OCI-LY3 (cell line): ENCODE measurements around the gene THRA.

Experiments used
- H2AFZ ChIP-seq: fragments of 200-600, 300-600 bp; shearing (Covaris generic); 2 replicates; pipeline ENCODE4 v1.6.0; 2014; ENCODE audit warnings: antibody characterized with exemption, low read depth, low read length
- H3K27ac ChIP-seq: fragments of 200-600, 300-600 bp; sonication (generic); 2 replicates; pipeline ENCODE4 v1.5.1; 2014; ENCODE audit warnings: mild to moderate bottlenecking, low read length, moderate library complexity, mixed read lengths
- H3K27me3 ChIP-seq: fragments of 200-600, 300-600 bp; sonication (generic); 2 replicates; pipeline ENCODE4 v1.6.1; 2014; ENCODE audit warnings: low read depth, low read length, mixed read lengths
- H3K36me3 ChIP-seq: fragments of 200-600, 300-600 bp; sonication (generic); replicated peaks from 2 replicates; pipeline ENCODE3; 2014; ENCODE audit warnings: low read depth, low read length, mixed read lengths
- H3K4me1 ChIP-seq: fragments of 300-600, 200-600 bp; sonication (generic); 2 replicates; pipeline ENCODE4 v1.6.1; 2014; ENCODE audit warnings: low read length, mixed read lengths
- H3K4me2 ChIP-seq: fragments of 200-600, 300-600 bp; sonication (generic); 2 replicates; pipeline ENCODE4 v1.6.1; 2014; ENCODE audit warnings: low read length, mixed read lengths
- H3K4me3 ChIP-seq: fragments of 300-600, 200-600 bp; sonication (generic); 2 replicates; pipeline ENCODE4 v1.5.1; 2014; ENCODE audit warnings: antibody characterized with exemption, mild to moderate bottlenecking, low read length, moderate library complexity
- H3K79me2 ChIP-seq: fragments of 300-600, 200-600 bp; shearing (Covaris generic); 2 replicates; pipeline ENCODE4 v1.6.1; 2014; ENCODE audit warnings: mild to moderate bottlenecking, low read length, mixed read lengths
- H3K9ac ChIP-seq: fragments of 300-600, 200-600 bp; shearing (Covaris generic); 2 replicates; pipeline ENCODE4 v1.6.0; 2014; ENCODE audit warnings: mild to moderate bottlenecking, low read length, moderate library complexity
- H3K9me3 ChIP-seq: fragments of 200-600, 300-600 bp; shearing (Covaris generic); 2 replicates; pipeline ENCODE4 v1.6.1; 2014; ENCODE audit warnings: low read length, mixed read lengths; ENCODE audit not compliant: insufficient read depth
- H4K20me1 ChIP-seq: fragments of 200-600, 300-600 bp; sonication (generic); 2 replicates; pipeline ENCODE4 v1.6.1; 2016; ENCODE audit warnings: low read length, mixed read lengths; ENCODE audit not compliant: insufficient read depth
- EZH2phosphoT487 ChIP-seq: fragments of 200-600 bp; shearing (Covaris generic); IDR thresholded peaks from 2 replicates; pipeline ENCODE4 v1.6.1; 2018; ENCODE audit warnings: antibody characterized with exemption, mixed run types, low read depth
- TF ChIP-seq, protein P1 (sequence below): fragments of 200-600, 300-600 bp; sonication (generic); IDR thresholded peaks from 2 replicates; pipeline ENCODE4 v1.5.1; 2014; ENCODE audit warnings: antibody characterized with exemption, low read length, low read depth

THRA gene

DNA sequence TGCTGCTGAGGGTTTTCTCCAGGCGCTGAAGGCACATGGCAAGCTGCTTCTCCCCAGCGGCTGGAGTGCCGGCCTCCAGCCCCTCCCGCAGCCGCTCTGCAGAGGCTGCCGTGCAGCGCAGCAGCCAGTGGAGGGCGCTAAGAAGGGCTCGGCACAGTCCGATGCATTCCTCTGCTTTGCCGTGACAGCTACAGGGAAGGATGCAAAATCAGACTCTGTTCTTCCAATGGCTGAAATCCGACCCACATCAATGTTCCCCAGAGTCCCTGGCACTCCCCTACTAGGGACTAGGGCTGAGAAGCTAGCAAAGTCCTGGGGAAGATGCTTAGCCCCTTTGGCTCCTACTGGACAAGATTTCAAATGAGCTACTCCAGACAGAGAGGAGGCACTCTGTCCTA is 27.6 kb upstream of the THRA start:
- Histone ChIP-seq H3K4me3 (no peak overlapping the region), H3K27me3 (no peaks in the 10 kb centered on the region), H3K27ac (no peak overlapping the region), H3K4me2 (peak overlapping the region; percentile 5; the same call in 1 of the 2 replicates), H2AFZ (no peak overlapping the region), H3K36me3 (peaks cover 19% of the 10 kb centered on the region), H3K9me3 (no peaks in the 10 kb centered on the region), H3K79me2 (no peaks in the 10 kb centered on the region), H3K9ac (no peak overlapping the region), H3K4me1 (peaks cover 14% of the 10 kb centered on the region), H4K20me1 (no peaks in the 10 kb centered on the region)
- no peak for TF ChIP-seq EZH2phosphoT487
- TF ChIP-seq, protein P1, sequence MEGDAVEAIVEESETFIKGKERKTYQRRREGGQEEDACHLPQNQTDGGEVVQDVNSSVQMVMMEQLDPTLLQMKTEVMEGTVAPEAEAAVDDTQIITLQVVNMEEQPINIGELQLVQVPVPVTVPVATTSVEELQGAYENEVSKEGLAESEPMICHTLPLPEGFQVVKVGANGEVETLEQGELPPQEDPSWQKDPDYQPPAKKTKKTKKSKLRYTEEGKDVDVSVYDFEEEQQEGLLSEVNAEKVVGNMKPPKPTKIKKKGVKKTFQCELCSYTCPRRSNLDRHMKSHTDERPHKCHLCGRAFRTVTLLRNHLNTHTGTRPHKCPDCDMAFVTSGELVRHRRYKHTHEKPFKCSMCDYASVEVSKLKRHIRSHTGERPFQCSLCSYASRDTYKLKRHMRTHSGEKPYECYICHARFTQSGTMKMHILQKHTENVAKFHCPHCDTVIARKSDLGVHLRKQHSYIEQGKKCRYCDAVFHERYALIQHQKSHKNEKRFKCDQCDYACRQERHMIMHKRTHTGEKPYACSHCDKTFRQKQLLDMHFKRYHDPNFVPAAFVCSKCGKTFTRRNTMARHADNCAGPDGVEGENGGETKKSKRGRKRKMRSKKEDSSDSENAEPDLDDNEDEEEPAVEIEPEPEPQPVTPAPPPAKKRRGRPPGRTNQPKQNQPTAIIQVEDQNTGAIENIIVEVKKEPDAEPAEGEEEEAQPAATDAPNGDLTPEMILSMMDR, result peak; percentile 57

DNA sequence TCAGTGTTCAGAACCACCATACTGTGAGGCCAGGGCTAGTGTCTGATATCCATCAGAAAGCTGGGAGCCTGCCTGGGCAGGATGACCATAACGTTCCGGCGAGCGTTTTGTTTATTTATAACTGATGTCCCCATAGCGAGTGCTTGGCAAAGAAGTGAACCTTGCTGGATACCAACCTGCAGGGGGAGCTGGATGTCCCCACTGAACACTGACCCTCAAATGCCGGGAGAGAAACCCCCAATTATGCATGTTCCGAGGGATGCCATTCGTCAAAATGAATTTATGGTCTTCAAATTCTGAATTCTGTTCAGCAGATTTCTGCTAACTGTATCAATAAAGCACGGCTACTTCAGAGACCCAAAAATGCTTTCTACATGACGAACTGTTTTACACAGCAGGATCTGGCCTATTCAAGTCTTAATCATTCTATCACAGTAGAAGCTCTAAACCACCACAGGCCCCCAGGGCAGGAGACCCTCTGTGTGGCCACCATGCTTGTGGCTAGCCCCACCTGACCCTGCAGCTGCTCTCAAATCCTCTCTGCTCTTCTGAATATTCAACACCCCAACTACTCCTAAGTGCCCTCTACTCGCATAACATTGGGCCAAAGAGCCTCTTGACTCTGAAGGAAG is 23.8 kb upstream of the THRA start:
- H2AFZ ChIP-seq, result no peak overlapping the region
- no peak overlapping the region for H3K4me2 ChIP-seq
- H3K36me3 ChIP-seq, result peaks cover 3% of the 10 kb centered on the region
- no peak overlapping the region for H3K27ac ChIP-seq
- H3K4me1 ChIP-seq, result peaks cover 14% of the 10 kb centered on the region
- H3K4me3 ChIP-seq, result no peak overlapping the region
- no peaks in the 10 kb centered on the region for H3K9me3 ChIP-seq
- H3K79me2 ChIP-seq, result no peaks in the 10 kb centered on the region
- no peaks in the 10 kb centered on the region for H4K20me1 ChIP-seq
- TF ChIP-seq EZH2phosphoT487, result no peak
- TF ChIP-seq, protein P1, result peak; percentile 47
- no peaks in the 10 kb centered on the region for H3K27me3 ChIP-seq
- H3K9ac ChIP-seq, result no peak overlapping the region

DNA sequence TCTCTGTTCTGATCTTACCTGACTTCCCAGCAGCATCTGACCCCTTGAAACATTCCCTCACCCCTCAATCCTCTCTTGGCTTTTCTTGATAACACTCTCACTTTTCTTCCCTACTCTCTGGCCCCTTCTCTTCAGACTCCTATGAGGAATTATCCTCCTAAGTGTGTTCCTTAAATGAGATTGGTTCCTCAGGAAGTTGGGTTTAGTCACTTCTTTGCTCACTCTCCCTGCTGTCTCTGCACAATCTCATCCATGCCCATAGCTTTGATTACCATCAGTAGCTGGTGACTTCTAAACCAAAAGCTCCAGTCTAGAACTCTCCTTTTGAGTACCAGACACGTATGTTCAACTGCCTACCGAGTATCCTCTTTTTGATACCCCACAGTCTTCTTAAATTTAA is 21.6 kb upstream of the THRA start:
- Histone ChIP-seq H3K9ac (no peak overlapping the region), H3K79me2 (no peaks in the 10 kb centered on the region)

DNA sequence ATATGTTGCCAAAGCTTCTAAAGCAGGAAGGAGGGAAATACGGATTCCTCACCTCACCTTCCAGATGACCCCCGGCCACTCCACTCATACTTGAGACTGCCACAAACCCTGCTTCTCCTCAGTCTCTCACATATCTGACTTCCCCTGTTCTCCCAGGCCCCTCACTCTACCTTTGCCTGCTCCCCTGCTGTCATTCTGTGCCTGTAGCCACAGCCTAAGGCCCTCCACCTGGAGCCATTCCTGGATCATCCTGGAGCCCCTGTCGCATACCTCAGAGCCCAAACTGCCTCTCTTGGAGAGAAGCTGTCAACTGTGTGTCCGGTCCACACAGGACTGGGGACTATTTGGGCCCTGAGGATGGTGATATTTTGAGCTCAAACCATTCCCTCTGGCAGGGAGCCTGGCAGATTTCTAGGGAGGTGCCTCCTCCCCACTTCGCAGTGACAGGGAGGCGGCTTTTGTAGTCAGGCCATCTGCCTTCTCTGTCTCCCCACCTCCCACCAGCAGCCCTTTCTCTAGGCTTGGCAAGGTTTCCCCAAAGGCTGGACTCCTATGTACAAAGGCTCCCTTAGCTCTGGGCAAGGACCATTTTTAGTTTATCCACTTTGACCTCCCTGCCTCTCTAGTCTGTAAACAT is 6.3 kb upstream of the THRA start:
- Histone ChIP-seq H3K27me3 (peaks cover 8% of the 10 kb centered on the region), H3K36me3 (peaks cover 3% of the 10 kb centered on the region), H3K9me3 (no peaks in the 10 kb centered on the region), H3K4me3 (no peak overlapping the region), H3K9ac (no peak overlapping the region), H3K4me1 (peaks cover 11% of the 10 kb centered on the region), H3K4me2 (no peak overlapping the region), H3K79me2 (peaks cover 11% of the 10 kb centered on the region), H2AFZ (no peak overlapping the region), H3K27ac (no peak overlapping the region), H4K20me1 (no peaks in the 10 kb centered on the region)
- no peak for TF ChIP-seq EZH2phosphoT487
- TF ChIP-seq, protein P1, result no peak

More for the DNA sequence above, 21.6 kb upstream of the THRA start:
- Histone ChIP-seq H3K9me3 (no peaks in the 10 kb centered on the region), H3K27me3 (no peaks in the 10 kb centered on the region), H3K4me3 (no peak overlapping the region), H3K27ac (no peak overlapping the region), H3K4me1 (no peaks in the 10 kb centered on the region), H2AFZ (no peak overlapping the region), H3K36me3 (no peaks in the 10 kb centered on the region), H3K4me2 (no peak overlapping the region), H4K20me1 (no peaks in the 10 kb centered on the region)
- no peak for TF ChIP-seq EZH2phosphoT487
- TF ChIP-seq, protein P1, result no peak
